GM12878 (cell line): ENCODE measurements around the gene AK5. TPM values are rescaled to one million over a fixed set of nuclear protein-coding genes. Genes with fewer than 3 reads are reported as not detected.

ENCODE experiments used
- ATAC-seq: fragments of 200-7000 bp; cut with Tn5 transposase; 3 replicates; pipeline ENCODE4 v1.9.1; 2020; ENCODE audit warnings: mild to moderate bottlenecking, moderate library complexity
- BruUV-seq: library from RNA; stranded (reverse); fragments of 400-500 nt; replicated peaks from 2 replicates; lab custom pipeline; 2021; lab: Mats Ljungman, UMichigan
- CTCF ChIA-PET: fragments of 300-600 bp; sonication (Branson Sonifier 250); formaldehyde crosslinking; extraction: SDS; loops from one replicate; lab custom pipeline; 2021; ENCODE audit warnings: inconsistent platforms; lab: Yijun Ruan, JAX
- POLR2A ChIA-PET: fragments of 350-600 bp; formaldehyde crosslinking; extraction: SDS; loops from one replicate; lab custom pipeline; 2021; ENCODE audit warnings: inconsistent platforms; lab: Charles Lee
- RAD21 ChIA-PET: fragments of 300-600 bp; sonication (Branson Sonifier 250); formaldehyde crosslinking; loops from one replicate; lab custom pipeline; 2023; ENCODE audit warnings: antibody characterized with exemption; ENCODE audit not compliant: unreplicated experiment; lab: Charles Lee
- SMC1A ChIA-PET: fragments of 300-600 bp; sonication (Branson Sonifier 250); formaldehyde crosslinking; loops from one replicate; lab custom pipeline; 2023; ENCODE audit not compliant: unreplicated experiment, uncharacterized antibody; lab: Charles Lee
- DNase-seq: peaks from one replicate; pipeline ENCODE4 v3.0.0-alpha.2; 2011; ENCODE audit warnings: low read depth, low spot score
- FAIRE-seq: peaks from 3 replicates; lab custom pipeline; 2011; peaks lifted over from hg19 to GRCh38; lab: Jason Lieb, UNC
- H2AFZ ChIP-seq: 2 replicates; pipeline ENCODE4 v1.6.0; 2011; ENCODE audit warnings: low read depth, low read length, control low read depth; ENCODE audit not compliant: control insufficient read depth
- H3K27ac ChIP-seq: 2 replicates; pipeline ENCODE4 v1.5.1; 2011; ENCODE audit warnings: control low read depth; ENCODE audit not compliant: control insufficient read depth, insufficient read depth
- H3K27me3 ChIP-seq, 2 experiments: replicated peaks in 1 of 2; 2 replicates each; pipeline versions ENCODE4 v1.6.0 to v1.6.1; 2011; ENCODE audit warnings: low read length in 1 of 2; ENCODE audit not compliant: control insufficient read depth in 2 of 2, insufficient read depth in 2 of 2
- H3K36me3 ChIP-seq, 2 experiments: 2 replicates each; pipeline ENCODE4 v1.5.1; 2011; ENCODE audit warnings: low read length in 1 of 2; ENCODE audit not compliant: control insufficient read depth in 2 of 2, insufficient read depth in 2 of 2
- H3K4me1 ChIP-seq: 2 replicates; pipeline ENCODE4 v1.6.1; 2011; ENCODE audit warnings: mild to moderate bottlenecking, low read length, moderate library complexity, mixed read lengths; ENCODE audit not compliant: control insufficient read depth, insufficient read depth
- H3K4me2 ChIP-seq: 2 replicates; pipeline ENCODE4 v1.6.0; 2011; ENCODE audit warnings: control low read depth; ENCODE audit not compliant: control insufficient read depth, insufficient read depth
- H3K4me3 ChIP-seq: fragments of 200-600 bp; sonication (generic); 2 replicates; pipeline ENCODE4 v1.5.1; 2016
- H3K79me2 ChIP-seq: 2 replicates; pipeline ENCODE4 v1.6.0; 2011; ENCODE audit warnings: low read length; ENCODE audit not compliant: control insufficient read depth, insufficient read depth
- H3K9ac ChIP-seq: 2 replicates; pipeline ENCODE4 v1.8.0; 2011; ENCODE audit warnings: low read length, control low read depth, mixed read lengths; ENCODE audit not compliant: control insufficient read depth, insufficient read depth
- H3K9me3 ChIP-seq: replicated peaks from 3 replicates; pipeline ENCODE4 v1.5.1; 2011; ENCODE audit warnings: mild to moderate bottlenecking, low read length; ENCODE audit not compliant: control insufficient read depth, insufficient read depth
- H4K20me1 ChIP-seq: 2 replicates; pipeline ENCODE4 v1.6.0; 2011; ENCODE audit not compliant: control insufficient read depth, insufficient read depth
- ATF7 ChIP-seq: fragments of 450-650 bp; IDR thresholded peaks from 2 replicates; pipeline ENCODE4 v1.6.1; 2016; ENCODE audit warnings: low read depth, mild to moderate bottlenecking
- CBFB ChIP-seq: IDR thresholded peaks from 2 replicates; pipeline ENCODE4 v1.6.1; 2016; ENCODE audit warnings: antibody characterized with exemption, low read depth
- CHD1 ChIP-seq: IDR thresholded peaks from 2 replicates; pipeline ENCODE4 v1.6.1; 2012; ENCODE audit warnings: low read depth, low read length, improper control_type of control experiment
- E4F1 ChIP-seq: fragments of 450-650 bp; IDR thresholded peaks from 2 replicates; pipeline ENCODE4 v1.6.1; 2018; ENCODE audit warnings: borderline replicate concordance, mild to moderate bottlenecking; ENCODE audit not compliant: partially characterized antibody
- NRF1 ChIP-seq: conservative IDR thresholded peaks from 2 replicates; pipeline ENCODE4 v1.6.1; 2011; ENCODE audit warnings: mild to moderate bottlenecking, low read depth, low read length, improper control_type of control experiment
- PKNOX1 ChIP-seq: fragments of 450-650 bp; IDR thresholded peaks from 2 replicates; pipeline ENCODE4 v1.6.1; 2016; ENCODE audit warnings: mild to moderate bottlenecking
- RELA ChIP-seq: fragments of 450-650 bp; IDR thresholded peaks from 2 replicates; pipeline ENCODE4 v1.8.0; 2014; ENCODE audit warnings: borderline replicate concordance; ENCODE audit not compliant: partially characterized antibody
- RFX5 ChIP-seq: IDR thresholded peaks from 2 replicates; pipeline ENCODE4 v1.6.1; 2011; ENCODE audit warnings: low read depth, low read length, improper control_type of control experiment
- STAT1 ChIP-seq: fragments of 450-650 bp; conservative IDR thresholded peaks from 2 replicates; pipeline ENCODE4 v1.6.1; 2014; ENCODE audit warnings: antibody characterized with exemption, mild to moderate bottlenecking
- WGBS: methylation state at CpG from one replicate; pipeline ENCODE4 v1.1.6; 2016; ENCODE audit warnings: low lambda C conversion rate; ENCODE audit not compliant: insufficient replicate concordance, insufficient coverage; ENCODE audit errors: missing lambda C conversion rate; 5-methylcytosine and 5-hydroxymethylcytosine counted together
- in situ Hi-C: fragments of 300-500 bp; cut with MboI; formaldehyde crosslinking; loops from 9 replicates; pipeline ENCODE4 v1.14.3; 2018; ENCODE audit warnings: mixed read lengths
- intact Hi-C: fragments of 100-400 bp; cut with micrococcal nuclease; formaldehyde crosslinking; loops from one replicate; pipeline ENCODE4 v1.14.2; 2022; ENCODE audit not compliant: unreplicated experiment
- polyA plus RNA-seq, 11 experiments: library from polyadenylated mRNA; depleted of rRNA in 4 of 11; unstranded in 6 of 11; stranded (reverse) in 5 of 11; fragments of >200 nt; fragmentation: Nextera tagmentation in 4 of 11; fragmentation: Illumina TruSeq in 1 of 11; extraction: Ambion mirVana in 4 of 11; extraction: Trizol in 1 of 11; gene quantifications; 1 replicate in 1 of 11; 2 replicates in 10 of 11; pipeline versions ENCODE4 v1.2.1 to v1.2.3, GENCODE V29; 2011 to 2016; ENCODE audit warnings: inconsistent platforms in 2 of 11, missing spikeins in 2 of 11, low read depth in 1 of 11
- total RNA-seq, 4 experiments: library from RNA; depleted of rRNA in 3 of 4; stranded (reverse); fragments of >200 nt in 3 of 4; fragmentation: Illumina TruSeq in 1 of 4; extraction: Trizol in 1 of 4; gene quantifications; 2 replicates each; pipeline versions ENCODE4 v1.2.1 to v1.2.3, GENCODE V29; 2013 to 2021
- TF ChIP-seq, protein P1 (sequence below): IDR thresholded peaks from 2 replicates; pipeline ENCODE4 v1.6.1; 2011; ENCODE audit warnings: borderline replicate concordance, low read depth, mild to moderate bottlenecking, moderate library complexity, low read length; ENCODE audit not compliant: insufficient read depth, poor library complexity, severe bottlenecking
- TF ChIP-seq, protein P2 (sequence below): IDR thresholded peaks from 2 replicates; pipeline ENCODE4 v1.6.1; 2011; ENCODE audit warnings: borderline replicate concordance, low read depth, mild to moderate bottlenecking, moderate library complexity, mixed read lengths, low read length; ENCODE audit not compliant: insufficient read depth; ENCODE audit errors: extremely low read length

Gene AK5
- total and polyA plus RNA-seq, 10 of the 15 experiments (the other 5 are each of a cell fraction or from before 2014, with no cell fraction given) = 0.08 to 0.33 TPM; not detected in 8

- H3K9me3 ChIP-seq = no peaks in the 10 kb centered on the region
- ATAC-seq (no peak), FAIRE-seq (no peak), DNase-seq (no peak)
- H3K27me3 ChIP-seq = 0 out of 4 replicates have a peak, but pooled peaks cover 0 to 4% of the 10 kb centered on the region in 2 experiments
- H3K4me2 ChIP-seq = no peak overlapping the region
- no peaks in the 10 kb centered on the region for H4K20me1 ChIP-seq
- H3K79me2 ChIP-seq = no peaks in the 10 kb centered on the region
- in situ Hi-C loops (no loop called here), intact Hi-C loops (no loop called here)
- no peak overlapping the region for H3K9ac ChIP-seq
- H2AFZ ChIP-seq = no peak overlapping the region
- no peaks in the 10 kb centered on the region for H3K36me3 ChIP-seq
- no peak overlapping the region for H3K27ac ChIP-seq
- no peaks in the 10 kb centered on the region for H3K4me1 ChIP-seq
- POLR2A ChIA-PET = no interaction called here
- 90% methylated on average over 2 of the region's 2 CpGs for WGBS
- SMC1A ChIA-PET = no interaction called here
- no TSS peak for BruUV-seq
- no peak overlapping the region for H3K4me3 ChIP-seq
- TF ChIP-seq PKNOX1 (no peak), CBFB (no peak), E4F1 (no peak), RELA (no peak), CHD1 (no peak), NRF1 (no peak), ATF7 (no peak), RFX5 (no peak), STAT1 (no peak)
- TF ChIP-seq, protein P1, sequence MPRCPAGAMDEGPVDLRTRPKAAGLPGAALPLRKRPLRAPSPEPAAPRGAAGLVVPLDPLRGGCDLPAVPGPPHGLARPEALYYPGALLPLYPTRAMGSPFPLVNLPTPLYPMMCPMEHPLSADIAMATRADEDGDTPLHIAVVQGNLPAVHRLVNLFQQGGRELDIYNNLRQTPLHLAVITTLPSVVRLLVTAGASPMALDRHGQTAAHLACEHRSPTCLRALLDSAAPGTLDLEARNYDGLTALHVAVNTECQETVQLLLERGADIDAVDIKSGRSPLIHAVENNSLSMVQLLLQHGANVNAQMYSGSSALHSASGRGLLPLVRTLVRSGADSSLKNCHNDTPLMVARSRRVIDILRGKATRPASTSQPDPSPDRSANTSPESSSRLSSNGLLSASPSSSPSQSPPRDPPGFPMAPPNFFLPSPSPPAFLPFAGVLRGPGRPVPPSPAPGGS = no peak
- TF ChIP-seq, protein P2, sequence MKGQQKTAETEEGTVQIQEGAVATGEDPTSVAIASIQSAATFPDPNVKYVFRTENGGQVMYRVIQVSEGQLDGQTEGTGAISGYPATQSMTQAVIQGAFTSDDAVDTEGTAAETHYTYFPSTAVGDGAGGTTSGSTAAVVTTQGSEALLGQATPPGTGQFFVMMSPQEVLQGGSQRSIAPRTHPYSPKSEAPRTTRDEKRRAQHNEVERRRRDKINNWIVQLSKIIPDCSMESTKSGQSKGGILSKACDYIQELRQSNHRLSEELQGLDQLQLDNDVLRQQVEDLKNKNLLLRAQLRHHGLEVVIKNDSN = no peak
- RAD21 ChIA-PET = no interaction called here
- CTCF ChIA-PET = no interaction called here
Observed at GRCh38 chr1:77465139-77465538, 183.3 kb downstream of the AK5 start.
